H9 (cell line): ENCODE data around the gene SNRNP40. TPM values are rescaled to one million over a fixed set of nuclear protein-coding genes. Genes with fewer than 3 reads are reported as not detected.

Experiments used
- DNase-seq: peaks from one replicate; pipeline ENCODE4 v3.0.0-alpha.2; 2017
- H2AFZ ChIP-seq: one replicate; pipeline ENCODE4 v1.6.1; 2013; ENCODE audit warnings: mild to moderate bottlenecking, low read length, control low read depth, moderate library complexity
- H2AK5ac ChIP-seq: 2 replicates; pipeline ENCODE4 v1.6.1; 2013; ENCODE audit warnings: low read length, control low read depth, mixed read lengths; ENCODE audit not compliant: insufficient read length
- H2BK120ac ChIP-seq: one replicate; pipeline ENCODE4 v1.6.1; 2013; ENCODE audit warnings: low read depth, mild to moderate bottlenecking, low read length, control low read depth, inconsistent platforms; ENCODE audit not compliant: poor library complexity, severe bottlenecking
- H2BK12ac ChIP-seq: 2 replicates; pipeline ENCODE4 v1.6.1; 2013; ENCODE audit warnings: low read length, control low read depth, mixed read lengths, low read depth; ENCODE audit not compliant: insufficient read length
- H2BK15ac ChIP-seq: 2 replicates; pipeline ENCODE4 v1.6.1; 2013; ENCODE audit warnings: low read depth, low read length, control low read depth
- H2BK20ac ChIP-seq: one replicate; pipeline ENCODE4 v1.6.1; 2013; ENCODE audit warnings: low read depth, mild to moderate bottlenecking, low read length, control low read depth, inconsistent platforms; ENCODE audit not compliant: poor library complexity, severe bottlenecking
- H2BK5ac ChIP-seq: 2 replicates; pipeline ENCODE4 v1.6.1; 2013; ENCODE audit warnings: low read length, control low read depth, mixed read lengths; ENCODE audit not compliant: insufficient read length
- H3K14ac ChIP-seq: 2 replicates; pipeline ENCODE4 v1.6.1; 2013; ENCODE audit warnings: low read length, control low read depth; ENCODE audit not compliant: insufficient read depth
- H3K18ac ChIP-seq: 2 replicates; pipeline ENCODE4 v1.6.1; 2013; ENCODE audit warnings: low read depth, mild to moderate bottlenecking, mixed read lengths, low read length, control low read depth; ENCODE audit not compliant: insufficient read length
- H3K23ac ChIP-seq: 2 replicates; pipeline ENCODE4 v1.6.1; 2013; ENCODE audit warnings: low read length, control low read depth, mixed read lengths, low read depth; ENCODE audit not compliant: insufficient read length
- H3K23me2 ChIP-seq: 2 replicates; pipeline ENCODE4 v1.6.1; 2013; ENCODE audit warnings: low read depth, mild to moderate bottlenecking, mixed read lengths, low read length, control low read depth; ENCODE audit not compliant: insufficient read length, poor library complexity, severe bottlenecking
- H3K27ac ChIP-seq: 2 replicates; pipeline ENCODE4 v1.5.1; 2013; ENCODE audit warnings: low read length, control low read depth, mixed read lengths, low read depth; ENCODE audit not compliant: insufficient read length
- H3K27me3 ChIP-seq: 2 replicates; pipeline ENCODE4 v1.6.1; 2013; ENCODE audit warnings: low read length, control low read depth, inconsistent platforms; ENCODE audit not compliant: insufficient read depth
- H3K4ac ChIP-seq: 2 replicates; pipeline ENCODE4 v1.6.1; 2013; ENCODE audit warnings: low read depth, mild to moderate bottlenecking, control low read depth, inconsistent platforms, low read length, moderate library complexity
- H3K4me1 ChIP-seq: 2 replicates; pipeline ENCODE4 v1.6.1; 2013; ENCODE audit warnings: low read length, control low read depth, inconsistent platforms; ENCODE audit not compliant: insufficient read depth
- H3K4me2 ChIP-seq: 2 replicates; pipeline ENCODE4 v1.6.1; 2013; ENCODE audit warnings: low read length, control low read depth, mixed read lengths; ENCODE audit not compliant: insufficient read length, insufficient read depth
- H3K56ac ChIP-seq: 2 replicates; pipeline ENCODE4 v1.6.1; 2013; ENCODE audit warnings: low read depth, mild to moderate bottlenecking, mixed read lengths, low read length, control low read depth; ENCODE audit not compliant: insufficient read length
- H3K79me1 ChIP-seq: 2 replicates; pipeline ENCODE4 v1.6.1; 2013; ENCODE audit warnings: low read depth, mild to moderate bottlenecking, moderate library complexity, low read length, control low read depth, inconsistent platforms; ENCODE audit not compliant: insufficient read depth, poor library complexity, severe bottlenecking
- H3K79me2 ChIP-seq: 2 replicates; pipeline ENCODE4 v1.6.1; 2013; ENCODE audit warnings: low read length, control low read depth, inconsistent platforms; ENCODE audit not compliant: insufficient read depth
- H3K9ac ChIP-seq: 2 replicates; pipeline ENCODE4 v1.6.1; 2013; ENCODE audit warnings: low read length, control low read depth, mixed read lengths; ENCODE audit not compliant: insufficient read length; ENCODE audit errors: extremely low read depth
- H3K9me3 ChIP-seq: one replicate; pipeline ENCODE4 v1.6.1; 2013; ENCODE audit warnings: low read depth, low read length, inconsistent platforms; ENCODE audit not compliant: control insufficient read depth
- H3T11ph ChIP-seq: one replicate; pipeline ENCODE4 v1.6.1; 2013; ENCODE audit warnings: mild to moderate bottlenecking, low read length, control low read depth, inconsistent platforms
- H4K20me1 ChIP-seq: one replicate; pipeline ENCODE4 v1.6.1; 2013; ENCODE audit not compliant: control insufficient read depth, insufficient read length, insufficient read depth
- H4K5ac ChIP-seq: 2 replicates; pipeline ENCODE4 v1.6.1; 2013; ENCODE audit warnings: low read depth, mild to moderate bottlenecking, mixed read lengths, low read length, control low read depth; ENCODE audit not compliant: insufficient read length
- H4K8ac ChIP-seq: replicated peaks from 2 replicates; pipeline ENCODE4 v1.6.1; 2013; ENCODE audit warnings: low read length, control low read depth, mixed read lengths, low read depth; ENCODE audit not compliant: insufficient read length
- H4K91ac ChIP-seq: 2 replicates; pipeline ENCODE4 v1.6.1; 2013; ENCODE audit warnings: low read depth, mild to moderate bottlenecking, moderate library complexity, mixed read lengths, low read length, control low read depth; ENCODE audit not compliant: insufficient read length
- H3K27ac Mint-ChIP-seq, 3 experiments: 2 replicates in 2 of 3; 3 replicates in 1 of 3; pipeline ENCODE4 v1.8.0; 2020 to 2021; ENCODE audit warnings: mixed read lengths in 3 of 3, mild to moderate bottlenecking in 1 of 3, moderate library complexity in 1 of 3
- H3K27me3 Mint-ChIP-seq: 2 replicates; pipeline ENCODE4 v1.8.0; 2021; ENCODE audit warnings: low read depth, mild to moderate bottlenecking, moderate library complexity, mixed read lengths
- H3K36me3 Mint-ChIP-seq, 3 experiments: 2 replicates in 2 of 3; 3 replicates in 1 of 3; pipeline ENCODE4 v1.8.0; 2020 to 2021; ENCODE audit warnings: low read depth in 3 of 3, mixed read lengths in 3 of 3; ENCODE audit not compliant: insufficient read depth in 1 of 3
- H3K4me1 Mint-ChIP-seq, 2 experiments: 2 replicates each; pipeline ENCODE4 v1.8.0; 2020; ENCODE audit warnings: mixed read lengths in 2 of 2
- H3K4me3 Mint-ChIP-seq, 2 experiments: 2 replicates in 1 of 2; 3 replicates in 1 of 2; pipeline ENCODE4 v1.8.0; 2020 to 2021; ENCODE audit warnings: mild to moderate bottlenecking in 2 of 2, mixed read lengths in 2 of 2, moderate library complexity in 1 of 2
- H3K9me3 Mint-ChIP-seq, 2 experiments: 2 replicates in 1 of 2; 3 replicates in 1 of 2; pipeline ENCODE4 v1.8.0; 2020; ENCODE audit warnings: mild to moderate bottlenecking in 2 of 2, mixed read lengths in 2 of 2, moderate library complexity in 1 of 2
- CTCF ChIP-seq: fragments of 200-600 bp; sonication (generic); conservative IDR thresholded peaks from 3 replicates; pipeline ENCODE4 v1.8.0; 2021; ENCODE audit warnings: antibody characterized with exemption, mild to moderate bottlenecking
- WGBS: extraction: QIAGEN DNeasy Blood & Tissue Kit; methylation state at CpG from one replicate; pipeline ENCODE4 v1.1.7; 2013; ENCODE audit warnings: missing lambda C conversion rate, low lambda C conversion rate, mixed read lengths; ENCODE audit not compliant: insufficient read length; ENCODE audit errors: extremely low coverage; 5-methylcytosine and 5-hydroxymethylcytosine counted together
- total RNA-seq: library from RNA; stranded (reverse); gene quantifications from 2 replicates; pipeline ENCODE4 v1.2.1, GENCODE V29; 2021

SNRNP40 gene
- total RNA-seq, 1 experiment from 2014 or later, result 132 TPM

DNA sequence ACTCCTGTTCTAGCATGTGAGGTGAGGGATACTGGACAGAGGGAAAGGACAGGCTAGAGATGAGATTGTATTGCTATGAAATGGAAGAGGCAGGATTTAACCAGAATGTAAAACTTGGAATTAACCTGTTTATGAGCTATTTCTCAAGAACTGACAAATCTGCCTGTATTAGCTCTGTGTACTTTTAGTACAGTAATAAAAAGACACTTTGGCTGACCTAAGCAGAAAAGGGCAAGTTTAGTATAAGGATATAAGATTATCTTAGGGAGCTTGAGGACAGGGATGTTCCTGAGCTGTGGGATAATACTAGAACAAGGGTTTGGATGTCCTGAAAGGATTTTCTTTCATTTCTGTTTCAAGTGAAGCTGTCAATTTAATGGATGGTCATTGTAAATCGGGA lies 11.4 kb upstream of the SNRNP40 start:
- no peak overlapping the region for H3K4me3 Mint-ChIP-seq
- no peak overlapping the region for H4K91ac ChIP-seq
- H3K9me3 Mint-ChIP-seq, result no peaks in the 10 kb centered on the region
- H3K9ac ChIP-seq, result no peak overlapping the region
- H2BK120ac ChIP-seq, result no peak overlapping the region
- no peak overlapping the region for H4K5ac ChIP-seq
- H3K23me2 ChIP-seq, result no peaks in the 10 kb centered on the region
- no peaks in the 10 kb centered on the region for H3K79me1 ChIP-seq
- no peak overlapping the region for H3K4me2 ChIP-seq
- no peak overlapping the region for H2BK12ac ChIP-seq
- H3K4me1 ChIP-seq, result no peaks in the 10 kb centered on the region; the same call in 1 of the 2 replicates
- no peak for TF ChIP-seq CTCF
- H2BK15ac ChIP-seq, result no peak overlapping the region
- no peaks in the 10 kb centered on the region for H3K27me3 ChIP-seq
- H3K27me3 Mint-ChIP-seq, result no peaks in the 10 kb centered on the region
- no peak overlapping the region for H2AFZ ChIP-seq
- no CpG with 5 or more reads among the region's 1 CpG for WGBS
- no peak overlapping the region for H3K4ac ChIP-seq
- H2BK5ac ChIP-seq, result no peak overlapping the region
- no peak for DNase-seq
- H3K18ac ChIP-seq, result no peak overlapping the region
- no peaks in the 10 kb centered on the region for H3K9me3 ChIP-seq
- H4K20me1 ChIP-seq, result no peaks in the 10 kb centered on the region
- H3K27ac Mint-ChIP-seq, result peak overlapping the region in 1 of 3 experiments; percentile 16; a peak in 2 of 7 replicates
- H3K27ac ChIP-seq, result no peak overlapping the region
- H3K79me2 ChIP-seq, result peaks cover 3% of the 10 kb centered on the region; the same call in 1 of the 2 replicates
- no peak overlapping the region for H3K23ac ChIP-seq
- no peak overlapping the region for H2BK20ac ChIP-seq
- no peak overlapping the region for H4K8ac ChIP-seq
- H3K56ac ChIP-seq, result no peak overlapping the region
- no peak overlapping the region for H3T11ph ChIP-seq
- H3K36me3 Mint-ChIP-seq, result peaks cover 17 to 36% (median 24%) of the 10 kb centered on the region in 3 experiments
- no peak overlapping the region for H3K14ac ChIP-seq
- peaks cover 0 to 8% of the 10 kb centered on the region in 2 experiments; a peak in 2 of 4 replicates for H3K4me1 Mint-ChIP-seq
- no peak overlapping the region for H2AK5ac ChIP-seq
